Mesothelial cell of epicardium (in vitro differentiated cells): ENCODE measurements around the gene GCH1. TPM values are rescaled to one million over a fixed set of nuclear protein-coding genes. Genes with fewer than 3 reads are reported as not detected.

Experiments
- DNase-seq, 2 experiments: peaks; one replicate each; pipeline ENCODE4 v3.0.0; 2021; ENCODE audit warnings: low spot score in 2 of 2; ENCODE audit not compliant: unreplicated experiment in 2 of 2
- H3K27ac Mint-ChIP-seq: 2 replicates; pipeline ENCODE4 v1.8.0; 2021; ENCODE audit warnings: mixed read lengths
- H3K27me3 Mint-ChIP-seq: 2 replicates; pipeline ENCODE4 v1.8.0; 2021; ENCODE audit warnings: low read depth, mixed read lengths
- H3K36me3 Mint-ChIP-seq: 2 replicates; pipeline ENCODE4 v1.8.0; 2021; ENCODE audit warnings: mixed read lengths
- H3K4me1 Mint-ChIP-seq: 2 replicates; pipeline ENCODE4 v1.8.0; 2021; ENCODE audit warnings: mixed read lengths
- H3K4me3 Mint-ChIP-seq: 2 replicates; pipeline ENCODE4 v1.8.0; 2021; ENCODE audit warnings: mild to moderate bottlenecking, moderate library complexity, mixed read lengths
- H3K9me3 Mint-ChIP-seq: 2 replicates; pipeline ENCODE4 v1.8.0; 2021; ENCODE audit warnings: mixed read lengths
- CTCF ChIP-seq: fragments of 200-600 bp; sonication (generic); IDR thresholded peaks from one replicate; pipeline ENCODE4 v1.5.0; 2021; ENCODE audit warnings: antibody characterized with exemption; ENCODE audit not compliant: unreplicated experiment
- total RNA-seq: library from RNA; stranded (reverse); gene quantifications from 3 replicates; pipeline ENCODE4 v1.2.1, GENCODE V29; 2021

GCH1 gene
- total RNA-seq, 1 donor from 2014 or later = 3.6 TPM

- no peak for TF ChIP-seq CTCF
- Mint-ChIP-seq H3K27ac (no peak overlapping the region), H3K9me3 (no peaks in the 10 kb centered on the region)
Observed at GRCh38 chr14:54857830-54858269, 44.8 kb downstream of the GCH1 start.

GRCh38 chr14:54856152-54856551, 46.5 kb downstream of the GCH1 start:
- no peaks in the 10 kb centered on the region for H3K36me3 Mint-ChIP-seq
- H3K27ac Mint-ChIP-seq = no peak overlapping the region
- DNase-seq = no peak
- peaks cover 11% of the 10 kb centered on the region for H3K4me1 Mint-ChIP-seq
- H3K4me3 Mint-ChIP-seq = no peak overlapping the region
- no peaks in the 10 kb centered on the region for H3K27me3 Mint-ChIP-seq
- no peak for TF ChIP-seq CTCF
- H3K9me3 Mint-ChIP-seq = no peaks in the 10 kb centered on the region

More at GRCh38 chr14:54857830-54858269, 44.8 kb downstream of the GCH1 start:
- peaks cover 11% of the 10 kb centered on the region for H3K4me1 Mint-ChIP-seq
- no peak for DNase-seq
- H3K36me3 Mint-ChIP-seq = no peaks in the 10 kb centered on the region
- H3K4me3 Mint-ChIP-seq = no peak overlapping the region
- no peaks in the 10 kb centered on the region for H3K27me3 Mint-ChIP-seq

GRCh38 chr14:54854181-54854580, 48.4 kb downstream of the GCH1 start:
- Mint-ChIP-seq H3K4me3 (no peak overlapping the region), H3K27me3 (no peaks in the 10 kb centered on the region), H3K9me3 (peaks cover 4% of the 10 kb centered on the region), H3K36me3 (no peaks in the 10 kb centered on the region), H3K27ac (no peak overlapping the region), H3K4me1 (peaks cover 11% of the 10 kb centered on the region)
- TF ChIP-seq CTCF = no peak
- no peak for DNase-seq

GRCh38 chr14:54853339-54853738, 49.3 kb downstream of the GCH1 start:
- H3K9me3 Mint-ChIP-seq = peaks cover 4% of the 10 kb centered on the region
- H3K27ac Mint-ChIP-seq = no peak overlapping the region
- H3K36me3 Mint-ChIP-seq = no peaks in the 10 kb centered on the region
- DNase-seq = no peak
- peaks cover 7% of the 10 kb centered on the region for H3K4me1 Mint-ChIP-seq
- no peak overlapping the region for H3K4me3 Mint-ChIP-seq
- TF ChIP-seq CTCF = no peak
- H3K27me3 Mint-ChIP-seq = peaks cover 2% of the 10 kb centered on the region

GRCh38 chr14:54852215-54852614, 50.4 kb downstream of the GCH1 start:
- Mint-ChIP-seq H3K27ac (no peak overlapping the region), H3K9me3 (peaks cover 4% of the 10 kb centered on the region), H3K27me3 (peaks cover 2% of the 10 kb centered on the region), H3K36me3 (no peaks in the 10 kb centered on the region), H3K4me1 (peaks cover 7% of the 10 kb centered on the region), H3K4me3 (no peak overlapping the region)
- DNase-seq = no peak
- TF ChIP-seq CTCF = no peak

- H3K4me3 Mint-ChIP-seq = no peak overlapping the region
- peaks cover 2% of the 10 kb centered on the region for H3K27me3 Mint-ChIP-seq
- no peak for DNase-seq
- no peak for TF ChIP-seq CTCF
- H3K36me3 Mint-ChIP-seq = no peaks in the 10 kb centered on the region
- H3K27ac Mint-ChIP-seq = no peak overlapping the region
- peaks cover 4% of the 10 kb centered on the region for H3K9me3 Mint-ChIP-seq
- peaks cover 3% of the 10 kb centered on the region for H3K4me1 Mint-ChIP-seq
Observed at GRCh38 chr14:54848910-54849309, 53.7 kb downstream of the GCH1 start.
